HepG2 (cell line): ENCODE measurements around the gene ASB16. TPM values are rescaled to one million over a fixed set of nuclear protein-coding genes. Genes with fewer than 3 reads are reported as not detected.

Source experiments
- ARID2 ChIP-seq: sonication (generic); formaldehyde crosslinking; IDR thresholded peaks from 2 replicates; pipeline ENCODE4 v1.8.1; 2022; ENCODE audit warnings: mild to moderate bottlenecking, missing genetic modification reagents, borderline replicate concordance
- ATM ChIP-seq: fragments of 450-650 bp; IDR thresholded peaks from 2 replicates; pipeline ENCODE4 v1.7.1; 2017; ENCODE audit warnings: mild to moderate bottlenecking, borderline replicate concordance
- BORCS8-MEF2B ChIP-seq: sonication (generic); formaldehyde crosslinking; IDR thresholded peaks from 2 replicates; pipeline ENCODE4 v1.8.0; 2022; ENCODE audit warnings: mild to moderate bottlenecking, missing genetic modification reagents
- CREBL2 ChIP-seq: sonication (generic); formaldehyde crosslinking; IDR thresholded peaks from 2 replicates; pipeline ENCODE4 v1.8.1; 2023; ENCODE audit warnings: missing genetic modification reagents, mild to moderate bottlenecking, borderline replicate concordance
- ELF4 ChIP-seq: sonication (generic); formaldehyde crosslinking; IDR thresholded peaks from 2 replicates; pipeline ENCODE4 v1.5.0; 2020; ENCODE audit warnings: missing genetic modification reagents, mild to moderate bottlenecking, moderate library complexity, borderline replicate concordance
- ONECUT2 ChIP-seq: sonication (generic); formaldehyde crosslinking; IDR thresholded peaks from 2 replicates; pipeline ENCODE4 v1.4.0; 2020; ENCODE audit warnings: missing genetic modification reagents
- PHF21A ChIP-seq: sonication (generic); formaldehyde crosslinking; IDR thresholded peaks from 2 replicates; pipeline ENCODE4 v1.5.0; 2020; ENCODE audit warnings: mild to moderate bottlenecking, missing genetic modification reagents
- POLR2G ChIP-seq: fragments of 200-400 bp; formaldehyde crosslinking; IDR thresholded peaks from 2 replicates; pipeline ENCODE4 v1.6.1; 2018; ENCODE audit warnings: mild to moderate bottlenecking, low read depth, low read length, moderate library complexity
- SIX4 ChIP-seq: sonication (generic); formaldehyde crosslinking; IDR thresholded peaks from 2 replicates; pipeline ENCODE4 v1.4.0; 2020; ENCODE audit warnings: missing genetic modification reagents
- SMARCC2 ChIP-seq: fragments of 450-650 bp; IDR thresholded peaks from 2 replicates; pipeline ENCODE4 v1.6.1; 2017; ENCODE audit warnings: antibody characterized with exemption, mild to moderate bottlenecking
- TOPORS ChIP-seq: sonication (generic); formaldehyde crosslinking; IDR thresholded peaks from 2 replicates; pipeline ENCODE4 v1.8.0; 2023; ENCODE audit warnings: mild to moderate bottlenecking, missing genetic modification reagents
- YY1 ChIP-seq: IDR thresholded peaks from 2 replicates; pipeline ENCODE4 v1.6.1; 2011; ENCODE audit warnings: low read length, low read depth, moderate library complexity, mild to moderate bottlenecking; ENCODE audit not compliant: insufficient read depth, insufficient replicate concordance
- ZFP36L1 ChIP-seq: sonication (generic); formaldehyde crosslinking; IDR thresholded peaks from 2 replicates; pipeline ENCODE4 v1.8.0; 2022; ENCODE audit warnings: mild to moderate bottlenecking, missing genetic modification reagents, moderate library complexity
- ZFP82 ChIP-seq: sonication (generic); formaldehyde crosslinking; IDR thresholded peaks from 2 replicates; pipeline ENCODE4 v1.5.1; 2020; ENCODE audit warnings: mild to moderate bottlenecking, missing genetic modification reagents, borderline replicate concordance
- ZNF230 ChIP-seq: sonication (generic); formaldehyde crosslinking; IDR thresholded peaks from 2 replicates; pipeline ENCODE4 v1.4.0; 2020; ENCODE audit warnings: mild to moderate bottlenecking, missing genetic modification reagents
- ZNF3 ChIP-seq: IDR thresholded peaks from 2 replicates; pipeline ENCODE4 v1.7.0; 2017; ENCODE audit warnings: inconsistent platforms
- ZNF446 ChIP-seq: sonication (generic); formaldehyde crosslinking; IDR thresholded peaks from 2 replicates; pipeline ENCODE4 v1.5.0; 2020; ENCODE audit warnings: mild to moderate bottlenecking, missing genetic modification reagents
- ZNF567 ChIP-seq: sonication (generic); formaldehyde crosslinking; IDR thresholded peaks from 2 replicates; pipeline ENCODE4 v1.8.1; 2023; ENCODE audit warnings: mild to moderate bottlenecking, missing genetic modification reagents, borderline replicate concordance
- ZSCAN22 ChIP-seq: sonication (generic); formaldehyde crosslinking; IDR thresholded peaks from 2 replicates; pipeline ENCODE4 v1.4.0; 2020; ENCODE audit warnings: mild to moderate bottlenecking, missing genetic modification reagents
- polyA plus RNA-seq, 8 experiments: library from polyadenylated mRNA; depleted of rRNA in 3 of 8; stranded (reverse) in 7 of 8; unstranded in 1 of 8; fragments of >200 nt; fragmentation: Illumina TruSeq in 4 of 8; extraction: Trizol in 4 of 8; gene quantifications; 2 replicates each; pipeline versions ENCODE4 v1.2.1 to v1.2.3, GENCODE V29; 2011 to 2016; ENCODE audit warnings: low read depth in 4 of 8, missing spikeins in 1 of 8, mixed read lengths in 1 of 8; ENCODE audit not compliant: insufficient read depth in 1 of 8
- total RNA-seq, 5 experiments: library from RNA; depleted of rRNA; stranded (reverse); fragments of >200 nt; fragmentation: Illumina TruSeq; extraction: Trizol; gene quantifications; 2 replicates each; pipeline ENCODE4 v1.2.3, GENCODE V29; 2016; ENCODE audit warnings: low read depth in 1 of 5
- TF ChIP-seq, protein P1 (sequence below): sonication (generic); formaldehyde crosslinking; IDR thresholded peaks from 2 replicates; pipeline ENCODE4 v1.4.0; 2020; ENCODE audit warnings: missing genetic modification reagents, borderline replicate concordance
- TF ChIP-seq, protein P2 (sequence below): sonication (generic); formaldehyde crosslinking; IDR thresholded peaks from 2 replicates; pipeline ENCODE4 v1.5.0; 2020; ENCODE audit warnings: mild to moderate bottlenecking, missing genetic modification reagents, borderline replicate concordance
- TF ChIP-seq, protein P3 (sequence below): sonication (generic); formaldehyde crosslinking; IDR thresholded peaks from 2 replicates; pipeline ENCODE4 v1.4.0; 2020; ENCODE audit warnings: mild to moderate bottlenecking, missing genetic modification reagents

The ASB16 gene
- total and polyA plus RNA-seq, 2 of the 13 experiments (the other 11 are each of a cell fraction or from before 2014, with no cell fraction given) = 0.07 TPM; not detected in 1

- TF ChIP-seq, protein P1, sequence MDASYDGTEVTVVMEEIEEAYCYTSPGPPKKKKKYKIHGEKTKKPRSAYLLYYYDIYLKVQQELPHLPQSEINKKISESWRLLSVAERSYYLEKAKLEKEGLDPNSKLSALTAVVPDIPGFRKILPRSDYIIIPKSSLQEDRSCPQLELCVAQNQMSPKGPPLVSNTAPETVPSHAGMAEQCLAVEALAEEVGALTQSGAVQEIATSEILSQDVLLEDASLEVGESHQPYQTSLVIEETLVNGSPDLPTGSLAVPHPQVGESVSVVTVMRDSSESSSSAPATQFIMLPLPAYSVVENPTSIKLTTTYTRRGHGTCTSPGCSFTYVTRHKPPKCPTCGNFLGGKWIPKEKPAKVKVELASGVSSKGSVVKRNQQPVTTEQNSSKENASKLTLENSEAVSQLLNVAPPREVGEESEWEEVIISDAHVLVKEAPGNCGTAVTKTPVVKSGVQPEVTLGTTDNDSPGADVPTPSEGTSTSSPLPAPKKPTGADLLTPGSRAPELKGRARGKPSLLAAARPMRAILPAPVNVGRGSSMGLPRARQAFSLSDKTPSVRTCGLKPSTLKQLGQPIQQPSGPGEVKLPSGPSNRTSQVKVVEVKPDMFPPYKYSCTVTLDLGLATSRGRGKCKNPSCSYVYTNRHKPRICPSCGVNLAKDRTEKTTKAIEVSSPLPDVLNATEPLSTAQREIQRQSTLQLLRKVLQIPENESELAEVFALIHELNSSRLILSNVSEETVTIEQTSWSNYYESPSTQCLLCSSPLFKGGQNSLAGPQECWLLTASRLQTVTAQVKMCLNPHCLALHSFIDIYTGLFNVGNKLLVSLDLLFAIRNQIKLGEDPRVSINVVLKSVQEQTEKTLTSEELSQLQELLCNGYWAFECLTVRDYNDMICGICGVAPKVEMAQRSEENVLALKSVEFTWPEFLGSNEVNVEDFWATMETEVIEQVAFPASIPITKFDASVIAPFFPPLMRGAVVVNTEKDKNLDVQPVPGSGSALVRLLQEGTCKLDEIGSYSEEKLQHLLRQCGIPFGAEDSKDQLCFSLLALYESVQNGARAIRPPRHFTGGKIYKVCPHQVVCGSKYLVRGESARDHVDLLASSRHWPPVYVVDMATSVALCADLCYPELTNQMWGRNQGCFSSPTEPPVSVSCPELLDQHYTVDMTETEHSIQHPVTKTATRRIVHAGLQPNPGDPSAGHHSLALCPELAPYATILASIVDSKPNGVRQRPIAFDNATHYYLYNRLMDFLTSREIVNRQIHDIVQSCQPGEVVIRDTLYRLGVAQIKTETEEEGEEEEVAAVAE (CRISPR knock-in tag) = no peak
- TF ChIP-seq ZNF446 = no peak
- TF ChIP-seq, protein P2, sequence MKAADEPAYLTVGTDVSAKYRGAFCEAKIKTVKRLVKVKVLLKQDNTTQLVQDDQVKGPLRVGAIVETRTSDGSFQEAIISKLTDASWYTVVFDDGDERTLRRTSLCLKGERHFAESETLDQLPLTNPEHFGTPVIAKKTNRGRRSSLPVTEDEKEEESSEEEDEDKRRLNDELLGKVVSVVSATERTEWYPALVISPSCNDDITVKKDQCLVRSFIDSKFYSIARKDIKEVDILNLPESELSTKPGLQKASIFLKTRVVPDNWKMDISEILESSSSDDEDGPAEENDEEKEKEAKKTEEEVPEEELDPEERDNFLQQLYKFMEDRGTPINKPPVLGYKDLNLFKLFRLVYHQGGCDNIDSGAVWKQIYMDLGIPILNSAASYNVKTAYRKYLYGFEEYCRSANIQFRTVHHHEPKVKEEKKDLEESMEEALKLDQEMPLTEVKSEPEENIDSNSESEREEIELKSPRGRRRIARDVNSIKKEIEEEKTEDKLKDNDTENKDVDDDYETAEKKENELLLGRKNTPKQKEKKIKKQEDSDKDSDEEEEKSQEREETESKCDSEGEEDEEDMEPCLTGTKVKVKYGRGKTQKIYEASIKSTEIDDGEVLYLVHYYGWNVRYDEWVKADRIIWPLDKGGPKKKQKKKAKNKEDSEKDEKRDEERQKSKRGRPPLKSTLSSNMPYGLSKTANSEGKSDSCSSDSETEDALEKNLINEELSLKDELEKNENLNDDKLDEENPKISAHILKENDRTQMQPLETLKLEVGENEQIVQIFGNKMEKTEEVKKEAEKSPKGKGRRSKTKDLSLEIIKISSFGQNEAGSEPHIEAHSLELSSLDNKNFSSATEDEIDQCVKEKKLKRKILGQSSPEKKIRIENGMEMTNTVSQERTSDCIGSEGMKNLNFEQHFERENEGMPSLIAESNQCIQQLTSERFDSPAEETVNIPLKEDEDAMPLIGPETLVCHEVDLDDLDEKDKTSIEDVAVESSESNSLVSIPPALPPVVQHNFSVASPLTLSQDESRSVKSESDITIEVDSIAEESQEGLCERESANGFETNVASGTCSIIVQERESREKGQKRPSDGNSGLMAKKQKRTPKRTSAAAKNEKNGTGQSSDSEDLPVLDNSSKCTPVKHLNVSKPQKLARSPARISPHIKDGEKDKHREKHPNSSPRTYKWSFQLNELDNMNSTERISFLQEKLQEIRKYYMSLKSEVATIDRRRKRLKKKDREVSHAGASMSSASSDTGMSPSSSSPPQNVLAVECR = peak; percentile 59; the same call in 1 of the 2 replicates
- peak; percentile 32 for TF ChIP-seq YY1
- TF ChIP-seq ZFP36L1 = peak; percentile 91
- TF ChIP-seq ZNF3 (CRISPR knock-in tag) = no peak
- TF ChIP-seq ZNF230 = 0 out of 2 replicates have a peak, but pooled peaks have one; percentile 41
- TF ChIP-seq, protein P3, sequence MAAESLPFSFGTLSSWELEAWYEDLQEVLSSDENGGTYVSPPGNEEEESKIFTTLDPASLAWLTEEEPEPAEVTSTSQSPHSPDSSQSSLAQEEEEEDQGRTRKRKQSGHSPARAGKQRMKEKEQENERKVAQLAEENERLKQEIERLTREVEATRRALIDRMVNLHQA (CRISPR knock-in tag) = no peak
- no peak for TF ChIP-seq ZFP82 (CRISPR knock-in tag)
- TF ChIP-seq SIX4 (CRISPR knock-in tag) = no peak
- TF ChIP-seq ARID2 = no peak
- 0 out of 2 replicates have a peak, but pooled peaks have one; percentile 32 for TF ChIP-seq ONECUT2 (CRISPR knock-in tag)
- peak; percentile 89 for TF ChIP-seq BORCS8-MEF2B (CRISPR knock-in tag)
- TF ChIP-seq SMARCC2 = no peak
- no peak for TF ChIP-seq POLR2G
- TF ChIP-seq ATM = no peak
- 0 out of 2 replicates have a peak, but pooled peaks have one; percentile 52 for TF ChIP-seq TOPORS (CRISPR knock-in tag)
- TF ChIP-seq PHF21A (CRISPR knock-in tag) = no peak
- TF ChIP-seq ELF4 (CRISPR knock-in tag) = no peak
- TF ChIP-seq CREBL2 (CRISPR knock-in tag) = 0 out of 2 replicates have a peak, but pooled peaks have one; percentile 19
- TF ChIP-seq ZNF567 (CRISPR knock-in tag) = 0 out of 2 replicates have a peak, but pooled peaks have one; percentile 85
- TF ChIP-seq ZSCAN22 (CRISPR knock-in tag) = no peak
Observed at GRCh38 chr17:44133918-44134476, 36.5 kb upstream of the ASB16 start (continued).
